GM23338 (cell line): ENCODE measurements around the gene NDFIP1.

Experiments used
- CREB1 ChIP-seq: fragments of 250-450 bp; sonication (Bioruptor Pico); IDR thresholded peaks from 2 replicates; pipeline ENCODE4 v1.5.0; 2020; ENCODE audit warnings: low read depth, mild to moderate bottlenecking, moderate library complexity
- EZH2 ChIP-seq: fragments of 200-600 bp; sonication (generic); IDR thresholded peaks from one replicate; pipeline ENCODE4 v1.8.0; 2017; ENCODE audit warnings: antibody characterized with exemption, mild to moderate bottlenecking, low read depth; ENCODE audit not compliant: unreplicated experiment
- EZH2phosphoT487 ChIP-seq: fragments of 200-600 bp; sonication (generic); IDR thresholded peaks from one replicate; pipeline ENCODE4 v1.8.1; 2018; ENCODE audit warnings: antibody characterized with exemption; ENCODE audit not compliant: unreplicated experiment
- JUNB ChIP-seq: IDR thresholded peaks from one replicate; pipeline ENCODE4 v1.6.1; 2016; ENCODE audit warnings: antibody characterized with exemption; ENCODE audit not compliant: unreplicated experiment
- NANOG ChIP-seq: IDR thresholded peaks from 2 replicates; pipeline ENCODE4 v1.6.1; 2016; ENCODE audit warnings: antibody characterized with exemption, borderline replicate concordance
- POLR2AphosphoS5 ChIP-seq: IDR thresholded peaks from 2 replicates; pipeline ENCODE4 v1.6.1; 2016; ENCODE audit warnings: antibody characterized with exemption, low read depth
- STAT1 ChIP-seq: IDR thresholded peaks from one replicate; pipeline ENCODE4 v1.6.1; 2016; ENCODE audit warnings: antibody characterized with exemption; ENCODE audit not compliant: unreplicated experiment
- ZNF114 ChIP-seq: fragments of 250-450 bp; sonication (Bioruptor Pico); IDR thresholded peaks from 2 replicates; pipeline ENCODE4 v1.5.0; 2020; ENCODE audit warnings: mild to moderate bottlenecking, moderate library complexity
- ZNF331 ChIP-seq: fragments of 250-450 bp; sonication (Bioruptor Pico); IDR thresholded peaks from 2 replicates; pipeline ENCODE4 v1.5.0; 2020; ENCODE audit warnings: low read depth, mild to moderate bottlenecking, moderate library complexity
- TF ChIP-seq, protein P1 (sequence below), 2 experiments: fragments of 200-600 bp in 1 of 2; sonication (generic) in 1 of 2; conservative IDR thresholded peaks; 2 replicates each; pipeline versions ENCODE4 v1.5.1 to v1.6.1; 2016 to 2017; ENCODE audit warnings: antibody characterized with exemption in 2 of 2, low read depth in 2 of 2, mild to moderate bottlenecking in 2 of 2, moderate library complexity in 1 of 2
- TF ChIP-seq, protein P2 (sequence below): IDR thresholded peaks from 2 replicates; pipeline ENCODE4 v1.6.1; 2016; ENCODE audit warnings: antibody characterized with exemption
- TF ChIP-seq, protein P3 (sequence below): IDR thresholded peaks from one replicate; pipeline ENCODE4 v1.6.1; 2018; ENCODE audit warnings: antibody characterized with exemption; ENCODE audit not compliant: unreplicated experiment
- TF ChIP-seq, protein P4 (sequence below): fragments of 250-450 bp; sonication (Bioruptor Pico); IDR thresholded peaks from 2 replicates; pipeline ENCODE4 v1.5.0; 2020; ENCODE audit warnings: mild to moderate bottlenecking, moderate library complexity

DNA sequence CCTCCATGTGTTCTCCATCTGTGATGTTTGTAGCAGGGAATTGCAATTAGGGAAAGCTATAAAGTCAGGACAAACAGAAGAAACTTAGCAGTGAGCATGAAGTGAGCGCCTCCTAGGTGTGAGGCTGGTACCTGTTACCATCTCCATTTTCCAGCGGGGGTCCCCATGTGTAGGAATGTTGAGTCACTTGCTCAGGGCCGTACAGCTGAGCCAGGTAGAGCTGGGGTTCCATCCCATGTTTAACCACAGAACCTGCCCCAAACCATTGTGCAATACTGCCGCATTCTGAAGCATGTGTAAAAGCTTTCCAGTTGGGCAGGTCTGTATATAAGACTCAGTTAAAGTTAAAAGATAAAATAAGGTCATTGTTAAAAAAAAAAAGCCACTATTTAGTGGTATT lies 62.7 kb downstream of the NDFIP1 start:
- no peak for TF ChIP-seq POLR2AphosphoS5
- TF ChIP-seq, protein P1, sequence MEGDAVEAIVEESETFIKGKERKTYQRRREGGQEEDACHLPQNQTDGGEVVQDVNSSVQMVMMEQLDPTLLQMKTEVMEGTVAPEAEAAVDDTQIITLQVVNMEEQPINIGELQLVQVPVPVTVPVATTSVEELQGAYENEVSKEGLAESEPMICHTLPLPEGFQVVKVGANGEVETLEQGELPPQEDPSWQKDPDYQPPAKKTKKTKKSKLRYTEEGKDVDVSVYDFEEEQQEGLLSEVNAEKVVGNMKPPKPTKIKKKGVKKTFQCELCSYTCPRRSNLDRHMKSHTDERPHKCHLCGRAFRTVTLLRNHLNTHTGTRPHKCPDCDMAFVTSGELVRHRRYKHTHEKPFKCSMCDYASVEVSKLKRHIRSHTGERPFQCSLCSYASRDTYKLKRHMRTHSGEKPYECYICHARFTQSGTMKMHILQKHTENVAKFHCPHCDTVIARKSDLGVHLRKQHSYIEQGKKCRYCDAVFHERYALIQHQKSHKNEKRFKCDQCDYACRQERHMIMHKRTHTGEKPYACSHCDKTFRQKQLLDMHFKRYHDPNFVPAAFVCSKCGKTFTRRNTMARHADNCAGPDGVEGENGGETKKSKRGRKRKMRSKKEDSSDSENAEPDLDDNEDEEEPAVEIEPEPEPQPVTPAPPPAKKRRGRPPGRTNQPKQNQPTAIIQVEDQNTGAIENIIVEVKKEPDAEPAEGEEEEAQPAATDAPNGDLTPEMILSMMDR (conservative IDR thresholded peaks at IDR 0.05; ENCODE audit: low read depth in 2 of 2), result peak; percentile 55 to 57
- TF ChIP-seq, protein P2, sequence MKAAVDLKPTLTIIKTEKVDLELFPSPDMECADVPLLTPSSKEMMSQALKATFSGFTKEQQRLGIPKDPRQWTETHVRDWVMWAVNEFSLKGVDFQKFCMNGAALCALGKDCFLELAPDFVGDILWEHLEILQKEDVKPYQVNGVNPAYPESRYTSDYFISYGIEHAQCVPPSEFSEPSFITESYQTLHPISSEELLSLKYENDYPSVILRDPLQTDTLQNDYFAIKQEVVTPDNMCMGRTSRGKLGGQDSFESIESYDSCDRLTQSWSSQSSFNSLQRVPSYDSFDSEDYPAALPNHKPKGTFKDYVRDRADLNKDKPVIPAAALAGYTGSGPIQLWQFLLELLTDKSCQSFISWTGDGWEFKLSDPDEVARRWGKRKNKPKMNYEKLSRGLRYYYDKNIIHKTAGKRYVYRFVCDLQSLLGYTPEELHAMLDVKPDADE, result no peak
- no peak for TF ChIP-seq CREB1 (CRISPR knock-in tag)
- TF ChIP-seq EZH2, result no peak
- no peak for TF ChIP-seq JUNB
- TF ChIP-seq, protein P3, sequence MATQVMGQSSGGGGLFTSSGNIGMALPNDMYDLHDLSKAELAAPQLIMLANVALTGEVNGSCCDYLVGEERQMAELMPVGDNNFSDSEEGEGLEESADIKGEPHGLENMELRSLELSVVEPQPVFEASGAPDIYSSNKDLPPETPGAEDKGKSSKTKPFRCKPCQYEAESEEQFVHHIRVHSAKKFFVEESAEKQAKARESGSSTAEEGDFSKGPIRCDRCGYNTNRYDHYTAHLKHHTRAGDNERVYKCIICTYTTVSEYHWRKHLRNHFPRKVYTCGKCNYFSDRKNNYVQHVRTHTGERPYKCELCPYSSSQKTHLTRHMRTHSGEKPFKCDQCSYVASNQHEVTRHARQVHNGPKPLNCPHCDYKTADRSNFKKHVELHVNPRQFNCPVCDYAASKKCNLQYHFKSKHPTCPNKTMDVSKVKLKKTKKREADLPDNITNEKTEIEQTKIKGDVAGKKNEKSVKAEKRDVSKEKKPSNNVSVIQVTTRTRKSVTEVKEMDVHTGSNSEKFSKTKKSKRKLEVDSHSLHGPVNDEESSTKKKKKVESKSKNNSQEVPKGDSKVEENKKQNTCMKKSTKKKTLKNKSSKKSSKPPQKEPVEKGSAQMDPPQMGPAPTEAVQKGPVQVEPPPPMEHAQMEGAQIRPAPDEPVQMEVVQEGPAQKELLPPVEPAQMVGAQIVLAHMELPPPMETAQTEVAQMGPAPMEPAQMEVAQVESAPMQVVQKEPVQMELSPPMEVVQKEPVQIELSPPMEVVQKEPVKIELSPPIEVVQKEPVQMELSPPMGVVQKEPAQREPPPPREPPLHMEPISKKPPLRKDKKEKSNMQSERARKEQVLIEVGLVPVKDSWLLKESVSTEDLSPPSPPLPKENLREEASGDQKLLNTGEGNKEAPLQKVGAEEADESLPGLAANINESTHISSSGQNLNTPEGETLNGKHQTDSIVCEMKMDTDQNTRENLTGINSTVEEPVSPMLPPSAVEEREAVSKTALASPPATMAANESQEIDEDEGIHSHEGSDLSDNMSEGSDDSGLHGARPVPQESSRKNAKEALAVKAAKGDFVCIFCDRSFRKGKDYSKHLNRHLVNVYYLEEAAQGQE, result no peak
- no peak for TF ChIP-seq EZH2phosphoT487
- TF ChIP-seq, protein P4, sequence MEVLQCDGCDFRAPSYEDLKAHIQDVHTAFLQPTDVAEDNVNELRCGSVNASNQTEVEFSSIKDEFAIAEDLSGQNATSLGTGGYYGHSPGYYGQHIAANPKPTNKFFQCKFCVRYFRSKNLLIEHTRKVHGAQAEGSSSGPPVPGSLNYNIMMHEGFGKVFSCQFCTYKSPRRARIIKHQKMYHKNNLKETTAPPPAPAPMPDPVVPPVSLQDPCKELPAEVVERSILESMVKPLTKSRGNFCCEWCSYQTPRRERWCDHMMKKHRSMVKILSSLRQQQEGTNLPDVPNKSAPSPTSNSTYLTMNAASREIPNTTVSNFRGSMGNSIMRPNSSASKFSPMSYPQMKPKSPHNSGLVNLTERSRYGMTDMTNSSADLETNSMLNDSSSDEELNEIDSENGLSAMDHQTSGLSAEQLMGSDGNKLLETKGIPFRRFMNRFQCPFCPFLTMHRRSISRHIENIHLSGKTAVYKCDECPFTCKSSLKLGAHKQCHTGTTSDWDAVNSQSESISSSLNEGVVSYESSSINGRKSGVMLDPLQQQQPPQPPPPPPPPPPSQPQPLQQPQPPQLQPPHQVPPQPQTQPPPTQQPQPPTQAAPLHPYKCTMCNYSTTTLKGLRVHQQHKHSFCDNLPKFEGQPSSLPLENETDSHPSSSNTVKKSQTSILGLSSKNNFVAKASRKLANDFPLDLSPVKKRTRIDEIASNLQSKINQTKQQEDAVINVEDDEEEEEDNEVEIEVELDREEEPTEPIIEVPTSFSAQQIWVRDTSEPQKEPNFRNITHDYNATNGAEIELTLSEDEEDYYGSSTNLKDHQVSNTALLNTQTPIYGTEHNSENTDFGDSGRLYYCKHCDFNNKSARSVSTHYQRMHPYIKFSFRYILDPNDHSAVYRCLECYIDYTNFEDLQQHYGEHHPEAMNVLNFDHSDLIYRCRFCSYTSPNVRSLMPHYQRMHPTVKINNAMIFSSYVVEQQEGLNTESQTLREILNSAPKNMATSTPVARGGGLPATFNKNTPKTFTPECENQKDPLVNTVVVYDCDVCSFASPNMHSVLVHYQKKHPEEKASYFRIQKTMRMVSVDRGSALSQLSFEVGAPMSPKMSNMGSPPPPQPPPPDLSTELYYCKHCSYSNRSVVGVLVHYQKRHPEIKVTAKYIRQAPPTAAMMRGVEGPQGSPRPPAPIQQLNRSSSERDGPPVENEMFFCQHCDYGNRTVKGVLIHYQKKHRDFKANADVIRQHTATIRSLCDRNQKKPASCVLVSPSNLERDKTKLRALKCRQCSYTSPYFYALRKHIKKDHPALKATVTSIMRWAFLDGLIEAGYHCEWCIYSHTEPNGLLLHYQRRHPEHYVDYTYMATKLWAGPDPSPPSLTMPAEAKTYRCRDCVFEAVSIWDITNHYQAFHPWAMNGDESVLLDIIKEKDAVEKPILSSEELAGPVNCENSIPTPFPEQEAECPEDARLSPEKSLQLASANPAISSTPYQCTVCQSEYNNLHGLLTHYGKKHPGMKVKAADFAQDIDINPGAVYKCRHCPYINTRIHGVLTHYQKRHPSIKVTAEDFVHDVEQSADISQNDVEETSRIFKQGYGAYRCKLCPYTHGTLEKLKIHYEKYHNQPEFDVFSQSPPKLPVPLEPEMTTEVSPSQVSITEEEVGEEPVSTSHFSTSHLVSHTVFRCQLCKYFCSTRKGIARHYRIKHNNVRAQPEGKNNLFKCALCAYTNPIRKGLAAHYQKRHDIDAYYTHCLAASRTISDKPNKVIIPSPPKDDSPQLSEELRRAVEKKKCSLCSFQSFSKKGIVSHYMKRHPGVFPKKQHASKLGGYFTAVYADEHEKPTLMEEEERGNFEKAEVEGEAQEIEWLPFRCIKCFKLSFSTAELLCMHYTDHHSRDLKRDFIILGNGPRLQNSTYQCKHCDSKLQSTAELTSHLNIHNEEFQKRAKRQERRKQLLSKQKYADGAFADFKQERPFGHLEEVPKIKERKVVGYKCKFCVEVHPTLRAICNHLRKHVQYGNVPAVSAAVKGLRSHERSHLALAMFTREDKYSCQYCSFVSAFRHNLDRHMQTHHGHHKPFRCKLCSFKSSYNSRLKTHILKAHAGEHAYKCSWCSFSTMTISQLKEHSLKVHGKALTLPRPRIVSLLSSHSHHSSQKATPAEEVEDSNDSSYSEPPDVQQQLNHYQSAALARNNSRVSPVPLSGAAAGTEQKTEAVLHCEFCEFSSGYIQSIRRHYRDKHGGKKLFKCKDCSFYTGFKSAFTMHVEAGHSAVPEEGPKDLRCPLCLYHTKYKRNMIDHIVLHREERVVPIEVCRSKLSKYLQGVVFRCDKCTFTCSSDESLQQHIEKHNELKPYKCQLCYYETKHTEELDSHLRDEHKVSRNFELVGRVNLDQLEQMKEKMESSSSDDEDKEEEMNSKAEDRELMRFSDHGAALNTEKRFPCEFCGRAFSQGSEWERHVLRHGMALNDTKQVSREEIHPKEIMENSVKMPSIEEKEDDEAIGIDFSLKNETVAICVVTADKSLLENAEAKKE, result no peak
- TF ChIP-seq ZNF331 (CRISPR knock-in tag), result no peak
- TF ChIP-seq STAT1, result no peak
- TF ChIP-seq NANOG, result no peak
- no peak for TF ChIP-seq ZNF114
